ENCODE data around the gene JARID2. TPM values are rescaled to one million over a fixed set of nuclear protein-coding genes. Genes with fewer than 3 reads are reported as not detected.

JARID2 gene
- polyA plus RNA-seq, 1 experiment: 6.1 TPM

- Histone ChIP-seq H3K27me3 (ENCODE audit: control insufficient read depth, insufficient read depth, low read length) (no peaks in the 10 kb centered on the region), H3K36me3 (ENCODE audit: control insufficient read depth, insufficient read depth, low read length) (0 out of 2 replicates have a peak, but pooled peaks cover 2% of the 10 kb centered on the region), H3K4me3 (ENCODE audit: low read depth, low read length) (no peak overlapping the region)
- ChIA-PET CTCF (no interaction called here), POLR2A (interaction anchor here (0.6 kb wide), 1 partner anchor 64 kb away, joined by 3 read pairs; no protein-coding TSS in a partner anchor)
- TF ChIP-seq CTCF (IDR thresholded peaks at IDR 0.05; ENCODE audit: insufficient read depth, low read depth, low read length): no peak
- DNase-seq (ENCODE audit: low read depth): no peak
These were observed 230.9 kb downstream of the JARID2 start for GRCh38 chr6:15476631-15477380.

- H3K27me3 ChIP-seq (ENCODE audit: control insufficient read depth, insufficient read depth, low read length): no peaks in the 10 kb centered on the region
- DNase-seq (ENCODE audit: low read depth): no peak
- no peak overlapping the region for H3K4me3 ChIP-seq (ENCODE audit: low read depth, low read length)
- POLR2A ChIA-PET: interaction anchor here (0.5 kb wide), 1 partner anchor 43 kb away, joined by 6 read pairs; no protein-coding TSS in a partner anchor
- CTCF ChIA-PET: no interaction called here
- H3K36me3 ChIP-seq (ENCODE audit: control insufficient read depth, insufficient read depth, low read length): 0 out of 2 replicates have a peak, but pooled peaks cover 2% of the 10 kb centered on the region
- no peak for TF ChIP-seq CTCF (IDR thresholded peaks at IDR 0.05; ENCODE audit: insufficient read depth, low read depth, low read length)
These were observed 231.9 kb downstream of the JARID2 start for GRCh38 chr6:15477746-15478145.

- TF ChIP-seq CTCF (IDR thresholded peaks at IDR 0.05; ENCODE audit: insufficient read depth, low read depth, low read length): no peak
- CTCF ChIA-PET: interaction anchor here (0.6 kb wide), 1 partner anchor 522 kb away, joined by 3 read pairs; no protein-coding TSS in a partner anchor
- DNase-seq (ENCODE audit: low read depth): no peak
- POLR2A ChIA-PET: no interaction called here
- 0 out of 2 replicates have a peak, but pooled peaks cover 2% of the 10 kb centered on the region for H3K36me3 ChIP-seq (ENCODE audit: control insufficient read depth, insufficient read depth, low read length)
- no peaks in the 10 kb centered on the region for H3K27me3 ChIP-seq (ENCODE audit: control insufficient read depth, insufficient read depth, low read length)
- no peak overlapping the region for H3K4me3 ChIP-seq (ENCODE audit: low read depth, low read length)
These were observed 233.9 kb downstream of the JARID2 start for GRCh38 chr6:15479761-15480160.

GRCh38 chr6:15480525-15480924 is 234.7 kb downstream of the JARID2 start:
- no peak for DNase-seq (ENCODE audit: low read depth)
- no peaks in the 10 kb centered on the region for H3K27me3 ChIP-seq (ENCODE audit: control insufficient read depth, insufficient read depth, low read length)
- H3K4me3 ChIP-seq (ENCODE audit: low read depth, low read length): no peak overlapping the region
- CTCF ChIA-PET: interaction anchor here (0.6 to 1.0 kb wide), 2 partner anchors 12 to 412 kb away, joined by 3 read pairs; no protein-coding TSS in a partner anchor
- H3K36me3 ChIP-seq (ENCODE audit: control insufficient read depth, insufficient read depth, low read length): no peaks in the 10 kb centered on the region
- no peak for TF ChIP-seq CTCF (IDR thresholded peaks at IDR 0.05; ENCODE audit: insufficient read depth, low read depth, low read length)
- POLR2A ChIA-PET: no interaction called here

GRCh38 chr6:15481390-15482291 is 235.8 kb downstream of the JARID2 start:
- DNase-seq (ENCODE audit: low read depth): no peak
- H3K36me3 ChIP-seq (ENCODE audit: control insufficient read depth, insufficient read depth, low read length): no peaks in the 10 kb centered on the region
- ChIA-PET POLR2A (no interaction called here), CTCF (interaction anchor here (1.0 to 1.3 kb wide), 2 partner anchors 9 to 11 kb away, joined by 3 to 5 read pairs; no protein-coding TSS in a partner anchor)
- TF ChIP-seq CTCF (IDR thresholded peaks at IDR 0.05; ENCODE audit: insufficient read depth, low read depth, low read length): no peak
- H3K4me3 ChIP-seq (ENCODE audit: low read depth, low read length): no peak overlapping the region
- no peaks in the 10 kb centered on the region for H3K27me3 ChIP-seq (ENCODE audit: control insufficient read depth, insufficient read depth, low read length)
